Right lobe of liver (tissue), 6 donors: ENCODE data around the gene HIBCH. TPM values are rescaled to one million over a fixed set of nuclear protein-coding genes. Genes with fewer than 3 reads are reported as not detected.
"Not testable (repeated sequence)": the region's sequence is repeated elsewhere in the genome, so short reads cannot be mapped to it uniquely, and the experiment has no call there.

ENCODE experiments used
- ATAC-seq, 4 donors: fragments of 200-7000 bp; cut with Tn5 transposase; one replicate each; pipeline ENCODE4 v1.9.1; 2020; ENCODE audit warnings: mild to moderate bottlenecking in 4 of 4, moderate library complexity in 4 of 4
- DNase-seq, 3 donors: peaks; one replicate each; pipeline ENCODE4 v3.0.0-alpha.2; 2020
- H3K27ac ChIP-seq, 3 donors: fragments of 200-600 bp; one replicate each; pipeline ENCODE4 v1.8.0; 2022
- H3K27me3 ChIP-seq, 2 donors: fragments of 200-600 bp; one replicate each; pipeline ENCODE4 v1.8.0; 2022
- H3K36me3 ChIP-seq, 4 donors: fragments of 200-600 bp; sonication (generic) in 1 of 4; one replicate each; pipeline versions ENCODE4 v1.5.1 to v1.8.0; 2017 to 2022; ENCODE audit warnings: control low read depth in 1 of 4
- H3K4me1 ChIP-seq, 4 donors: fragments of 200-600 bp; sonication (generic) in 1 of 4; one replicate each; pipeline versions ENCODE4 v1.5.1 to v1.8.0; 2017 to 2022; ENCODE audit warnings: control low read depth in 1 of 4
- H3K4me3 ChIP-seq, 3 donors: fragments of 200-600 bp; one replicate each; pipeline ENCODE4 v1.8.0; 2022
- H3K9me3 ChIP-seq, 4 donors: fragments of 200-600 bp; sonication (generic) in 1 of 4; one replicate each; pipeline versions ENCODE4 v1.5.1 to v1.8.0; 2017 to 2022; ENCODE audit warnings: control low read depth in 1 of 4
- CTCF ChIP-seq, 4 donors: fragments of 200-600 bp in 3 of 4; fragments of 450-650 bp in 1 of 4; IDR thresholded peaks; one replicate each; pipeline versions ENCODE4 v1.5.1 to v1.8.0; 2016 to 2022; ENCODE audit warnings: antibody characterized with exemption in 4 of 4, mild to moderate bottlenecking in 2 of 4
- POLR2A ChIP-seq: fragments of 450-650 bp; IDR thresholded peaks from one replicate; pipeline ENCODE4 v1.6.1; 2017; ENCODE audit warnings: antibody characterized with exemption, mild to moderate bottlenecking
- WGBS: methylation state at CpG from one replicate; pipeline ENCODE4 v1.1.6; 2018; ENCODE audit warnings: low coverage, low lambda C conversion rate; ENCODE audit not compliant: insufficient coverage; ENCODE audit errors: missing lambda C conversion rate; 5-methylcytosine and 5-hydroxymethylcytosine counted together
- intact Hi-C, 2 donors: fragments of 100-400 bp; cut with DNase I; formaldehyde crosslinking; loops; one replicate each; pipeline versions ENCODE4 v1.11.2 to v1.14.1; 2022
- total RNA-seq, 6 experiments: library from RNA; depleted of rRNA in 2 of 6; stranded (reverse); fragments of >200 nt in 2 of 6; fragmentation: NEBNext Ultra II Directional in 3 of 6; extraction: Animal tissue kit (Norgen Biotek cat#: 25700) in 3 of 6; gene quantifications; one replicate each; pipeline versions ENCODE4 v1.1.0 to v1.2.4, GENCODE V29; 2016 to 2023
- donor health status: DM: no; HTN: yes; CAD: no.
- donor health status: DM: no; HTN: no; CAD: no.
- donor health status: DM: no; HTN: no; CAD: no.
- donor health status: DM: no; HTN: yes; CAD: no.
- donor health status: DM: no; HTN: yes; CAD: no.

The HIBCH gene
- total RNA-seq, 6 experiments from 2014 or later, result 20.1 to 93.6 (median 53.6) TPM

- H3K27ac ChIP-seq, result no peak overlapping the region
- H3K27me3 ChIP-seq, result no peaks in the 10 kb centered on the region
Observed at GRCh38 chr2:190159453-190159852, 160.2 kb downstream of the HIBCH start.

GRCh38 chr2:190158798-190159434 lies 160.7 kb downstream of the HIBCH start:
- no peak for ATAC-seq
- intact Hi-C loops, result no loop called here
- no peak for DNase-seq
- TF ChIP-seq POLR2A, result no peak
- TF ChIP-seq CTCF (IDR thresholded peaks at IDR 0.05), result no peak
- no peak overlapping the region for H3K4me3 ChIP-seq
- no peaks in the 10 kb centered on the region for H3K36me3 ChIP-seq
- H3K27ac ChIP-seq, result no peak overlapping the region
- WGBS, result 94% methylated on average over 2 of the region's 3 CpGs
- no peaks in the 10 kb centered on the region for H3K27me3 ChIP-seq
- H3K9me3 ChIP-seq, result no peaks in the 10 kb centered on the region
- no peaks in the 10 kb centered on the region for H3K4me1 ChIP-seq

More at GRCh38 chr2:190159453-190159852, 160.2 kb downstream of the HIBCH start:
- Histone ChIP-seq H3K9me3 (no peaks in the 10 kb centered on the region), H3K4me3 (no peak overlapping the region), H3K4me1 (no peaks in the 10 kb centered on the region), H3K36me3 (no peaks in the 10 kb centered on the region)
- no peak for TF ChIP-seq CTCF (IDR thresholded peaks at IDR 0.05)
- no peak for TF ChIP-seq POLR2A
- WGBS, result 89% methylated on average over 3 of the region's 3 CpGs
- DNase-seq (no peak), ATAC-seq (no peak)
- intact Hi-C loops, result no loop called here

GRCh38 chr2:190157613-190158528 lies 161.8 kb downstream of the HIBCH start:
- 80% methylated on average over 9 of the region's 10 CpGs for WGBS
- H3K4me3 ChIP-seq, H3K36me3 ChIP-seq, H3K27me3 ChIP-seq, intact Hi-C loops, H3K4me1 ChIP-seq, H3K9me3 ChIP-seq, H3K27ac ChIP-seq, DNase-seq, ATAC-seq: not testable (repeated sequence)

- 91% methylated on average over 4 of the region's 4 CpGs for WGBS
- no peaks in the 10 kb centered on the region for H3K4me1 ChIP-seq
- no peak overlapping the region for H3K27ac ChIP-seq
- H3K27me3 ChIP-seq, result no peaks in the 10 kb centered on the region
- H3K9me3 ChIP-seq, result no peaks in the 10 kb centered on the region
- no peak overlapping the region for H3K4me3 ChIP-seq
- intact Hi-C loops, result no loop called here
- ATAC-seq, result no peak
- TF ChIP-seq CTCF (IDR thresholded peaks at IDR 0.05), result no peak
- no peak for TF ChIP-seq POLR2A
- no peaks in the 10 kb centered on the region for H3K36me3 ChIP-seq
- no peak for DNase-seq
Observed at GRCh38 chr2:190156530-190157212, 163.0 kb downstream of the HIBCH start.

Other genes with a start within 250 kb of the HIBCH start
- 10 to 100 TPM; 13.9 to 22.0 (median 14.7) TPM for gene INPP1, start 23.8 kb upstream of the HIBCH start, total RNA-seq
- gene MFSD6, start 88.5 kb upstream of the HIBCH start, total RNA-seq, result 10 to 100 TPM in 1 of 6 experiments, 1 to 10 TPM in 5; 1.5 to 14.8 (median 4.1) TPM
- gene NEMP2, start 214.9 kb upstream of the HIBCH start, total RNA-seq, result 1 to 10 TPM; 2.0 to 4.1 (median 2.7) TPM